HG03571 (cell line): Measurements from ENCODE around the gene UMPS.
"Not testable (repeated sequence)": the region's sequence is repeated elsewhere in the genome, so short reads cannot be mapped to it uniquely, and the experiment has no call there.

Experiments used
- ATAC-seq: cut with Tn5 transposase; IDR thresholded peaks from one replicate; pipeline ENCODE4 v1.9.1; 2021; ENCODE audit not compliant: unreplicated experiment

Gene UMPS

DNA sequence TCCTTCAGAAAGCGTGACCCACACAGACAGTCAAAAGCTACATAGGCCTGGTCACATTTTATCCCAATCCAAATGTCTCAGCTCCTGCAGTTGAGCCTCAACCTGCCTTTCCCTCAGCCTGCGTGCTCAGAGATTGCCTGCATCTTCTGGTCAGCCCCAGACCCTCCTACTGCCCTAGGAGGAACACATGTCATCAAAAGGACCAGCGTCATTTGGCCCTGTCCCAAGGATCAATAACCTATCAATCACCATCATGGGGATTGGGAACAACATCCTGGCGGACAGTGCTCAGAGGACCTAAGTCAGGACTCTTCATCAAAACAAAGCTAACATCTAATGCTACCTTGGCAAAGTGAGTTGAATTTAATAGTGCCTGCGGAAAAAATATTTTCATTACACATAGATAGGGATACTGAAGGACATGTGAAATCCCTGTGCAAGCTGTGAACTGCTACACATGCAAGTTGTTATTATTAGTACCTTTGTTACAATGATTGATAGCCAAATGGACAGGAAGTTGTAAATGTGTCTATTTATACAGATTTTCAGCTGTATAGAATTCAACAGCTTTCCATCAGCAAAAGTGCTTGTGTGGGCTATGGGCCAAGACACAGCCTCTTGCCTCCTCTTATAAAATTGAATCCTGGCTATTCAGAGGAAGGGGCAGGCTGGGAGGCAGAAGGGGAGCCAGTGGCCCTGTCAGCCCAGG, 47.7 kb downstream of the UMPS start:
- ATAC-seq: no peak

DNA sequence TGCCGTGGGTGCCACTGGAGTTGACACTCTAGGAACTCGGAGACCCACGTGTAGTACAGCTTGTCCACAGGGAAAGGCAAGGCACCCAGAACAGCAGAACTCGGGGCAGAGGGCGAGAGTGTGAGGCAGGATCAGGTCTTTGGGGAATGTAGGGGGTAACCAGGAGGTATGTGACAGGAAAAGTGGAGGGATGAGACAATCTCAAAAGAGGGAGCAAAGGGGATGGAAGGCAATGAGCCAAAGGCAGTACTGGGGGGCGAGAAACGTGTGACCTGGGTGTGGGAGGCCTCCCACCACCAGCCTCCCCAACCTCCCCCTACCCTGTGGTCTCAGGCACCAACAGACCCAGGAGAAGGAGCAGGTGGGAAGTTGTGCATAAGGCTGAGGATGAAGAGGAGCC, 48.9 kb downstream of the UMPS start:
- ATAC-seq: no peak

DNA sequence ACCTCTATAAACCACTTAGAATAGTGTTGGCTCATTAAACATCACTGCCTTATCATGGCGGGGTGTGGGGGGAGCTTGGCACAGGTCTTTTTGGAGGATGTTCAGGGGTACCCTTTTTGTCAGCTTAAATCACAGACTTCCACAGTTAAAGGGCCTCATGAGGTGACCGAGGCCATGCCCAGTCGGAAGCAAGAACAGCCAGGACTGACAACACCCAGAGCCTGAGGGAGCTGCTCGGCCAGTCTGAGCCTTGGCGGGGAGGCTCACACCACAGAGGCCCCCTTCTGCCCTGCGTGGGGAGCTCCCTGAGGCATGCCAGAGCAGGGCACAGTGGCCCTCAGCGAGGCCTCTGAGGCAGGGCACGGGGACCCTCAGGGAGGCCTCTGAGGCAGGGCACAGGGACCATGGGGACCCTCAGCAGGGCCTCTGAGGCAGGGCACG, 49.5 kb downstream of the UMPS start:
- no peak for ATAC-seq

DNA sequence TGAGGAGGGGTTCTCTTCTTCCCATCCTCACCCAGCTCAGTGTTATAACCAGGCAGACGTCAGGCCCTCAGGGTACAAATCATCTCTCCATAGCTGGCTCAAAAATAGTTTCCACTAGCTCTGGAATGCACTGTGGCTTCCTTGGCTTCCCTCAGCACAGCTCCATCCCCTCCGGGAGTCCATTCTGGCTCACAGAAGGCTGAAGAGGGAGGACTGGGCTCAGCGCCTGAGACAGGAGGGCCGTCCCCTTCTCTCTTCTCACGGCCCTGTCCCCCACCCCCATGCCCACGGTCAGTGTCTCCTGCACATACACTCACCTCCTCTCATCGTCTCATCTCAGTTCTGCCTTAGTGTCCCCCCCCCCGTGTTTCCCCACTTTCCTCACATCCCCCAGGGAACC, 50.1 kb downstream of the UMPS start:
- no peak for ATAC-seq

DNA sequence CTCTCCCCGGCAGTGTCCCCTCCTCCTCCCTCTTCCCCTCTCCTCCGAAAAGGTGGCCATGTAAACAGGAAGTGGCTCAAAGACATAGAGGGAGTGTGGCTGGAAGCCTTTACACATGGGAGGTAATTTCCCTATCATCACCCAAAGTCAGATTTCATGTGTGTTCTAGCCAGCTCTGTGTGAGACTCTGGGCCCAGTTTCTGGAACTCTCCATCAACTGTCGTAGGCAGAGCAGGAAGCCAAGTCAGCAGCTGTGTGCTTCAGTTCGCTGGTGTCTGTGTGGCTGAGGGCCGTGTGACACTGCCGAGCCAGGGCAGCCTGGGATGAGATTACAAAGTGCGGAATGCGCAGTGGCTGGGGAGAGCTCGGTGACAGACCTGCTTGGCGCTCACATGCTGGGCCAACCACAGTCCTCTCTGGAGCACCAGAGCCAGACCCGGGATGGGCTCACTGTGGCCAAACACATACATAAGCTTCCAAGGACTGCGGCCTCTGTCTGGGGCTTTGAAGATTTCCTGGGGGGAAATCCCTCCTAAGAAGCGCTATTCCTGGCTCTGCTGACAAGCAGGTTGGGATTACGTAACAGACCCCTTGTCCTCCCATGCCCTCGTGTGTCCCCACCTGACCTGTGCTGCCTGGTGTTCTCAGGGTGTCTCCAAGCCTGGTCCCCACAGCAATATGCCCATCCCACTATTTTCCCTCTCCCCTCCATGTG, 50.7 kb downstream of the UMPS start:
- ATAC-seq: no peak

DNA sequence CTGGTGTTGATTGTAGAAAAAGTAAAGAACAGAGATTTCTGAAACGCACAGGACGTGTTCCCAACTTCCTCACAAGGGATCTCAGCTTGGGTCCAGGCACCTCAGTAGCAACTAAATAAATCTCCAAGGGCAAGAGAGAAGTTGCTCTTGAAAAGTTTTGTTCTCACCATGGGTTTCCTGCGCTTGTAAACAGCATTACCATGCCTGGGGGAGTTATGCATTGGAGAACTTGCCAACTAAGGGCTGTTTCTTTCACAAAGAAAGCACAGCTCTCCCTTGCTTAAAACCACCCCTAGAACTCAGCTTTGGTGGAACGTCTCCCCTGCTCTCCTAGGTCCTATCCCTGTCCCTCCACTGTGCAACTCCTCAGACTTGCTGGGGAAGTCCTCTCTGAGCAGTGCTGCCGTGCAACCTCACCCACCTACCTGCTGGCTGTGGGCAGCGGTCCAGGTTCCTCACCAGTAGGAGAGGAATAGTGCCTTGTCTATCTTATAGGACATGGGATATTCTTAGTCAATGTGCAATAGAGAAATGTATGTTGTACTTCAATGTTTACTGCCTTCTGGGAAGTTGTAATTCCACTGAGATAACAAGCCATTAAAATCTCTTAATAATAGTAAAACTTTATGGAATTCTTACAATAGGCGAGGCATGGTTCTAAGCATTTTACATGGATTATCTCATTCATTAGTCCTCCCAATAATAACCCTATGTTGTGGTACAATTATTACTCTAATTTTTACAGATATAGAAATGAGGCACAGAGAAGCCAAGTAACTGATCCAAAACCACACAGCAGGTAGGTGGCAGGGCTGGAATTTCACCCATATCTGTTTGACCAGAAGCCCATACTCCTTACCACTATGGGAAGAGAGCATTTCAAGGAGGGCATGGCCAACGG, 51.5 kb downstream of the UMPS start:
- ATAC-seq: no peak

DNA sequence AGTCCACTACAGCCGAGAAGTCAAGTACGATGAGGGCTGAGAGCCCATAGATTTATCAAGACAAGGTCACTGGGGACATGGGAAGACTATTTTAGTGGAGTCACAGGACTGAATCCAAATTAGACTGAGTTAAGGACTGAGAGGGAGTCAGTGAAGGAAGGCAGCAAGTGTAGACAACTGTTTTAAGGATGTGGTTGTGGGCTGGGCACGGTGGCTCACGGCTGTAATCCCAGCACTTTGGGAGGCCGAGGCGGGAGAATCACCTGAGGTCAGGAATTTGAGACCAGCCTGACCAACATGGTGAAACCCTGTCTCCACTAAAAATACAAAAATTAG, 52.1 kb downstream of the UMPS start:
- not testable (repeated sequence) for ATAC-seq

DNA sequence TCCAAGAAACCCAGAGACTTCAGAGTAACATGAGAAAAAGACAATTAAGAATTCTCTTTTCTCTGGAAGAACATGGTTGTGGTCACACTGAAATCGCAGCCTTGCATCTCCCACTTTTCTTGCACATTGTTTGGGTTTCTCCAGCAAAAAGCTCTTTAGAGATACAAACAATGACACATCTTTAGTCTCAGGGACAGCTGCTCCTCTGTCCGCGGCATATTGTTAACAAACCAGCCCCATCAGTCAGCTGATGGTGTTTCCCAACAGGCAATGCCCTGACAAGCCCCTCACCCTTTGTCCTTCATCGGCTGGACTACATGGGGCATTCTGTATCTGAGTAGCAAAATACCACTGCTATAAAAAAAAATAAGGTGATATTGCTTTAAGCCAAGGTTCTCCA, 53.4 kb downstream of the UMPS start:
- ATAC-seq: no peak

DNA sequence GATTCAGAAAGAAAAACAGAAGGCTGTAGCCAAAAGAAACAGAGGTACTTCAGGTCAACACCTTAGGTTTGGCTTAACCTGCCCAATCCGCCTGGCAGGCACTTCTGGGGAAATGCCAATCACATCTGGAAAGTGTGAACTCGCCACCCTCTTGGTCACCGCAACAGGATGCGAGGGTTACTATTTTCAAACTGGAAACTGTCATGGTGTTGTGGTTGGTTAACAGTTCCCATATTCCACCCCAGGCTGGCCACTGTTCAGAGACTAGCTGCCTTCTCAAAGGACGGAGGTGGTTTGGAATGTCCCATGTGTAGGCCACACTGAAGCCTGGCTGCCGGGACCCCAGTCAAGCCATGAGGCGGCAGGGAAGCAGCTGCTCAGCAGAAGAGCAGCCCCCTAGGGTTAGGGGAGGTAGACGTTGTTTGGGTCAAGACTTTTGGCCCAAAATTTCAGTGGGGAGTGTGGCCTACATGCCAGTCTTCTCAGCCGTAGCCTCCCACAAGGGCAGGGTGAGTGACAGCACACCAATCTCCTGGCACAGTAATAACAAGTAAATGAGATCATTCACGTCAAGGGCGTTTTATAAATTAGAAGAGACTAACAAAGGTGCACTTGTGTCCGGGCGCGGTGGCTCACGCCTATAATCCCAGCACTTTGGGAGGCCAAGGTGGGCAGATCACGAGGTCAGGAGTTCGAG, 54.6 kb downstream of the UMPS start:
- no peak for ATAC-seq

DNA sequence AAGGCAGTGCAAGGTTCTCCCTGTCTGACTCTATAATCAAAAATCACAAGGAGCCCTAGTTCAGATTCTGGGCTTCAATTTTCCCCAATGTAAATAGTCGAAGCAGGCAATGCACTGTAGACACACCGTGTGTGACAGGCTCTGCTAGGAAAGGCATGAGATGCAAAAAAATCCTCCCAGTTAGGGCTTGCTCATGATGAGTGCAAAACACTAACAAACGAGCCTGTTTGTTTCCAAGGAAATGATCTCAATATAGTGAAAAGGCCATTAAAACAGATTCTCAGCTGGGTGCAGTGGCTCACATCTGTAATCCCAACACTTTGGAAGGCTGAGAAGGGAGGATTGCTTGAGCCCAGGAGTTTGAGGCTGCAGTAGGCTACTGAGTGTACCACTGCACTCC, 55.7 kb downstream of the UMPS start:
- ATAC-seq: no peak

DNA sequence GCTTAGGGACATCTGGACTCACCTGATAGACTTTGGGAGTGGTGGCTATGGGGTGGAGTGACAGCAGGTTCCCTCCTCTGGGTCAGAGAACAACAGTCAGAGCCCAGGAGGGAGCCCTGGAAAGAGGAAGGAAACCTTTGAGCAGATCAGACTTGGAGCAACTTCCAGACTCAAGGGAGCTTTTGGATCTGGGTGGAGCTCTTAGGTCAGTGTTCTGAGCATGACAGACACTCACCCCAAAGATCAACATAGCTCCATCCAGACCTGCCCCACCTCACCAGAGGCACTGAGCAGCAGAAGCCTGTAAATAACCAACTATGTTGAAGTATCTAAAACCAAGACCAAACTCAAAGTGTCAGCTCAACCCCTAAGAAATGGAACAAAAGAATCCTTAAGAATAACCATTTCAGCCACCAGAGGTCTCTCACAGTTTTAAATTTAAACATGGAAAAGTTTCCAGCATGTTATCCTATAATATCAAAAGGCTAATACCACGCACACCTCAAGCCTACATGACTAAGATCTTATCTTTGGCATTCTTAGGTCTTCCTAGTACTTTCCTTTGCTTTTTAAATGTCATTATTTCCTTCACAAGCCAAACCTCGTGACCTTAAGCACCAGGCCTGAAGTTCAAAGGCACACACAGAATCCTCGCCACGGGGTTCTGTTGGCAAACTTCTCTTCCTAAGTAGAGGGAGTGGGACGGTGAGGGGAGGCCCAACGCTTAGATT, 56.4 kb downstream of the UMPS start:
- no peak for ATAC-seq

DNA sequence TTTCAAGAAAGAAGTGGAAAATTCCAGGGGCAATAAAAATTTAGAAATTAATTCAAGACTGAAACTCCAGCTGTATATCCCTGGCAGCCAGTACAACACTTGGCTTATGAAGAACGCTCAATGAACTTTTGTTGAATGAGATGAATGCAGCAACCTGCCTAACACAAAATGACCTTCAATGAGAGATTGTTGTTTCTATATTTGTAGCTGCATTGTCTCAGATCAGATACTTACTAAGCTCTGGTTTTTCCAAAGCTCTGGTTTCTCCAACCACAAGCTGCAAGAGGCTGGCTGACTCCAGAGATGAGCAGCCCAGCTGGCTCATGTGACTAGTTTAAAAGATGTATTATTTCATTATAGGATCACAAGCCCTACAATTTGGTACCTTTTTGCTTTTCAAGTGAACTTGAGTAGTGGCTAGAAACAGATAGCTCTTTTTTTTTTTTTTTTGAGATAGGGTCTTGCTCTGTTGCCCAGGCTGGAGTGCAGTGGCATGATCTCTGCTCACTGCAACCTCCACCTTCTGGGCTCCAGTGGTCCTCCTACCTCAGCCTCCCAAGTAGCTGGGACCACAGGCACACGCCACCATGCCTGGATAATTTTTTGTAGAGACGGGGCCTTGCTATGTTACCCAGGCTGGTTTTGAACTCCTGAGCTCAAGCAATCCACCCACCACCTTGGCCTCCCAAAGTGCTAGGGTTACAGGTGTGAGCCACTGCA, 57.4 kb downstream of the UMPS start:
- no peak for ATAC-seq

DNA sequence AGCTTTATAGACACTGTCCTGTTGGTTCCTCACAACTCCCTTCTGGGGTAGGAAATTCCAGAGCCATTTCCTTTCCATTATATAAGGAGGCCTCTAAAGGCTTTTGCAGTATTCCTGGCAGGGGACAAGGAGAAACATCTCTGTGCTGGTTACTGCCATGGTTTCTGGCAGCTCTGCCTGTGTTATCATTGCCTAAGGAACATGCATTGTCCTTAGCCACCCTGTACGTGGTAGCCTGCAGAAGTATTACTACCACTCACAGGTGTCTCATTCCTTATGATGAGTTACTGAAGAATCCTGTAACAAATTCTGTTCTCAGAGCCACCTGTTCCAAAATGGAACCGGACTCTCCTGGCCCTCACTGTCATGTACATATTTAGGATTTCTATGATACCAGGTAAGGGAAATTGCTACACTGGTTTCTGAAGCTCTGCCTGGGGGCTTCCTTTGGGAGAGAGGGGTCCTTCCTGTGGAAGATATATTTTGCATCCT, 58.0 kb downstream of the UMPS start:
- ATAC-seq: no peak

DNA sequence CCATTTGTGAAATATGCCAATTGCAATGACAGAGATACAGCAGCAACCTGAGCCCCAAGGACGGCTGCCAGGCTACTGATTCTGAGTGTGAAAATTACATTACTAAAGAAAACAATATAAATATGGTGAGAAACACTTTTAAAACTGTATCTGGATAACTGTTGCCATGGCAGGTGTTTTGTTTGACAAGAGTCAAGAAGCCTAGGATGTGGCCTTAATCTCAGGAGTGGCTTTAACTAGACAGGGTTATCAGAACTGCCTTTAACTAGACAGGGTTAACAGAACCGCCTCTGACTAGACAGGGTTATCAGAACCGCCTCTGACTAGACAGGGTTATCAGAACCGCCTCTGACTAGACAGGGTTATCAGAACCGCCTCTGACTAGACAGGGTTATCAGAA, 58.9 kb downstream of the UMPS start:
- not testable (repeated sequence) for ATAC-seq

DNA sequence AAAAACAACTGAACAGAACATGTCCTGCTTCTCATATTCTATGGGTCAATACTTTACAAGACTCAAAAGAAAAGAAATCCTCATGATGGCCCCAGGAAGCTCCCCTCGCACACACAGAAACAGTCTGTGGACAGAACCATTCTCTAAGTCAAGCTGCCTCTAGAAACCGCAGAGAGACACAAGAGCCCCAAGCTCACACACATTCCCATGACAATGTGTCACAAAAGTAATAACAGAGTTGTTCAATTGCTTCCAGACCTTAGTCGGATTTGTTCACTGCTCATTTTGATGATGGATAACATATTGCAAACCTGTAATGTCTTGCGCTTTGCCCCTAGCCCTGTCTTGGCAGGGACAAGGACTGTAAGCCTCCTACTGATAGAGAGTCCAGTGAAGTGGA, 60.9 kb downstream of the UMPS start:
- ATAC-seq: no peak

DNA sequence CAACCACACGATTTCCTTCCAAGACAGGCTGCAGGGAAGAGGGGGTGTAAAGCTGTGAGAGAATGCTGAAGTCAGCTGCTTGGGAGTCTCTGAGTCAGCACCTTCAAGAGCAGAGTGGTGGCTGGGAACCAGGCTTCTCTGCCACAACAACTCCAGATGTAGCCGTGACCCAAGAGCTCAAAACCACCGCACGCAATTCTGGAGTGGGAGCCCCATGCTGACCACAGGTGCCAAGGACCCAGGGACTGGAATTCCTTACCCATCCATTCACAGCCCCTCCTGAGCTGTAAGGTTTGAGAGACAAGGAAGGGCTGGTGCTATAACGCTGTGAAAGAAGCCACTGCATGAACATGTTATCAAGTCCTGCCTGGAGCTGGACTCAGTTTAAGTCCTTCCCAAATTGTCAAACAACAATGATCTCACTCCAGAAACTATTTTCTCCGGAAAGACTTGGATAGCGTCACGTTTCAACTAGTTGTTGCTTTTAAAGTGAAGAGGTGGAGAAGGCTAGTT, 61.4 kb downstream of the UMPS start:
- no peak for ATAC-seq

DNA sequence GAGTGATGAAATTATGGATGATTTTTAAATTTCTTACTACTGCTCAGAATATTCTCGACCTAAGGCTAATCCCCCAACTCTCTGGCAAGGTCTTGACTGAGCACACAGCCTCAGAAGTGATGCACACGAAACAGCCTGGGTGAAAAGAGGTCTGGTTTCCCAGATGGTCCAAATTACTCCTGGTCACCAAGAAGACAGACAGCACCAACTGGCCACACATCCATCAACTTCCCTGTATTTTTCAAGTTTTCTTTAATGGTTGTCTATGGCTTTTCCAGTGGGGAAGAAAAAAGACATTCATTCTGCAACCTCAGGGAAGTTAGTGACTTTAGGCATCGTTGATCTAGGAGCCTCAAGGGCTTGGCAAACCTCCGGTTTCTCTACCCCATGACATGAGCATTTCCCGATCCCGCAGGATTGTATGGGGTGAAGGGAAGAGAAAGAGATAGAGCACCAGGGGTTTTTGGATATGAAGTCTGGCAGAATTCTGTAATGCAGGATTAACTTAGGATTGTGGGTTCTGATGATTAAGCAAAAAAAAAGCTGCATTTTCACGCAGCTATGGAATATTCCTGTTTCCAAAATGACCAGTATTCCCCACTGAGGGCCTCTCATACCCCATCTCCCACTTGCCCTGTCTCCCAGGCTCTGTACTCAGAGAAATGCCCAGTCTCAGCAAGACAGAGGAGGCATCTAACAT, 62.2 kb downstream of the UMPS start:
- ATAC-seq: no peak

DNA sequence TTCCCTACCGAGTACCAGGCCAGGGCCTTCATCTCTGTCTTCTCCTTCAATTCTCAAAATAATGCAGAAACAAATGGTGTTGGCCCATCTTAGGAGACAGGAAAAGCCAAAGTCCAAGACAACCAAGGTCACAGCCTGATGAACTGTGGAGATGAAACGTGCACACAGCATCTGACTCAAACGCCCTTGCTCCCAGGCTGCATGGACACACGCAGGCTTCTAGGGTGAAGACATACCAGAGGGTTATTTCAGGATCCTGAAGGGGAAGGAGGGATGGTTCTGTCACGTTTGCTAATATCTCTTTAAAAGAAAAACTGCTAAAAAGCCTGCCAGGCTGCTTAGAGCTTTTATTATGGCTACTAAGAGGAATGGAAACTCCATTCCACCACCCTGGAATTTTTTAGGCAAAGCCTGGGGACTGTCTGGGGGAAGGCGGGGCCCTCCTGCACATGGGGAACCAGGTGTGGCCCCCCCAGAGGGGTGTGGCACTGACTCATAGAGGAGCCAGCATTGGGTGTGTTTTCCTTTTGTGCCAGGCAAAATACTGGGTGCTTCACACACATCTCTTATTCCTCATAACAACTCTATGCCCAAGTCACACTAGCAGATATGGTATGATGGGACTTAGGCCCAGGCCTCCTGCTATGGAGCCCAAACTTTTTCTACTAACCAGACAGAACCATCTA, 62.9 kb downstream of the UMPS start:
- no peak for ATAC-seq
